GM12878 (cell line): Measurements from ENCODE around the gene TKT. TPM values are rescaled to one million over a fixed set of nuclear protein-coding genes. Genes with fewer than 3 reads are reported as not detected.

Experiments
- ATF3 ChIP-seq: IDR thresholded peaks from 2 replicates; pipeline ENCODE4 v1.6.1; 2011; ENCODE audit warnings: low read depth, mild to moderate bottlenecking, low read length, moderate library complexity, borderline replicate concordance; ENCODE audit errors: extremely low read depth
- BMI1 ChIP-seq: fragments of 450-650 bp; IDR thresholded peaks from 2 replicates; pipeline ENCODE4 v1.6.1; 2016; ENCODE audit warnings: mild to moderate bottlenecking, moderate library complexity, borderline replicate concordance
- CBX5 ChIP-seq: sonication (generic); IDR thresholded peaks from 2 replicates; pipeline ENCODE4 v1.6.1; 2016; ENCODE audit warnings: low read depth, moderate library complexity, mild to moderate bottlenecking, inconsistent platforms
- CREB1 ChIP-seq: IDR thresholded peaks from 2 replicates; pipeline ENCODE4 v1.6.1; 2012; ENCODE audit warnings: low read depth, mild to moderate bottlenecking, inconsistent platforms
- HCFC1 ChIP-seq: fragments of 150-350 bp; IDR thresholded peaks from 2 replicates; pipeline ENCODE4 v1.6.1; 2014; ENCODE audit warnings: low read length
- HDAC2 ChIP-seq: fragments of 200-600 bp; sonication (generic); IDR thresholded peaks from 2 replicates; pipeline ENCODE4 v1.6.1; 2017
- IRF4 ChIP-seq: IDR thresholded peaks from 2 replicates; pipeline ENCODE4 v1.6.1; 2011; ENCODE audit warnings: low read depth, low read length
- PKNOX1 ChIP-seq: fragments of 450-650 bp; IDR thresholded peaks from 2 replicates; pipeline ENCODE4 v1.6.1; 2016; ENCODE audit warnings: mild to moderate bottlenecking
- SMC3 ChIP-seq: IDR thresholded peaks from 2 replicates; pipeline ENCODE4 v1.6.1; 2011; ENCODE audit warnings: low read length, improper control_type of control experiment, borderline replicate concordance
- SUZ12 ChIP-seq: fragments of 200-600 bp; sonication (generic); IDR thresholded peaks from one replicate; pipeline ENCODE4 v1.6.1; 2018; ENCODE audit warnings: antibody characterized with exemption, mild to moderate bottlenecking; ENCODE audit not compliant: unreplicated experiment
- USF1 ChIP-seq: IDR thresholded peaks from 2 replicates; pipeline ENCODE4 v1.6.1; 2011; ENCODE audit warnings: borderline replicate concordance, low read depth, mild to moderate bottlenecking, moderate library complexity, mixed read lengths, low read length; ENCODE audit not compliant: insufficient read depth; ENCODE audit errors: extremely low read length
- USF2 ChIP-seq: IDR thresholded peaks from 2 replicates; pipeline ENCODE4 v1.6.1; 2011; ENCODE audit warnings: low read depth, low read length, improper control_type of control experiment, borderline replicate concordance
- ZBTB11 ChIP-seq: fragments of 450-650 bp; formaldehyde crosslinking; IDR thresholded peaks from 2 replicates; pipeline ENCODE4 v1.5.0; 2022; ENCODE audit warnings: mild to moderate bottlenecking, missing genetic modification characterization
- ZBTB33 ChIP-seq: fragments of 450-650 bp; IDR thresholded peaks from 2 replicates; pipeline ENCODE4 v1.6.1; 2017; ENCODE audit warnings: mild to moderate bottlenecking
- ZNF592 ChIP-seq: fragments of 450-650 bp; IDR thresholded peaks from 2 replicates; pipeline ENCODE4 v1.6.1; 2017; ENCODE audit warnings: mild to moderate bottlenecking, moderate library complexity
- polyA plus RNA-seq, 11 experiments: library from polyadenylated mRNA; depleted of rRNA in 4 of 11; unstranded in 6 of 11; stranded (reverse) in 5 of 11; fragments of >200 nt; fragmentation: Nextera tagmentation in 4 of 11; fragmentation: Illumina TruSeq in 1 of 11; extraction: Ambion mirVana in 4 of 11; extraction: Trizol in 1 of 11; gene quantifications; 1 replicate in 1 of 11; 2 replicates in 10 of 11; pipeline versions ENCODE4 v1.2.1 to v1.2.3, GENCODE V29; 2011 to 2016; ENCODE audit warnings: inconsistent platforms in 2 of 11, missing spikeins in 2 of 11, low read depth in 1 of 11
- total RNA-seq, 4 experiments: library from RNA; depleted of rRNA in 3 of 4; stranded (reverse); fragments of >200 nt in 3 of 4; fragmentation: Illumina TruSeq in 1 of 4; extraction: Trizol in 1 of 4; gene quantifications; 2 replicates each; pipeline versions ENCODE4 v1.2.1 to v1.2.3, GENCODE V29; 2013 to 2021

TKT gene
- total and polyA plus RNA-seq, 10 of the 15 experiments (the other 5 are each of a cell fraction or from before 2014, with no cell fraction given), result 56.4 to 385 (median 143) TPM

- TF ChIP-seq ZNF592, result no peak
- no peak for TF ChIP-seq ATF3
- no peak for TF ChIP-seq PKNOX1
- TF ChIP-seq USF2, result no peak
- no peak for TF ChIP-seq CREB1
- no peak for TF ChIP-seq CBX5
- no peak for TF ChIP-seq ZBTB11 (CRISPR knock-in tag)
- peak; percentile 12; the same call in 1 of the 2 replicates for TF ChIP-seq HCFC1
- no peak for TF ChIP-seq SUZ12
- TF ChIP-seq USF1, result no peak
- TF ChIP-seq IRF4, result no peak
- TF ChIP-seq BMI1, result no peak
- TF ChIP-seq ZBTB33, result no peak
- TF ChIP-seq HDAC2, result no peak
- TF ChIP-seq SMC3, result no peak
Observed at GRCh38 chr3:53255423-53255774, 423 bp downstream of the TKT start (continued).
